Activated naive CD8-positive, alpha-beta T cell treated with anti-CD3 and anti-CD28 coated beads for 36 hours (primary cell): ENCODE results near the gene CAMK2B. TPM values are rescaled to one million over a fixed set of nuclear protein-coding genes. Genes with fewer than 3 reads are reported as not detected.
"Not testable (repeated sequence)": the region's sequence is repeated elsewhere in the genome, so short reads cannot be mapped to it uniquely, and the experiment has no call there.

Experiments used
- DNase-seq: peaks from one replicate; pipeline ENCODE4 v3.0.0; 2021
- H3K27ac Mint-ChIP-seq: one replicate; pipeline ENCODE4 v1.8.0; 2022; ENCODE audit warnings: mild to moderate bottlenecking, moderate library complexity, mixed read lengths
- H3K27me3 Mint-ChIP-seq: one replicate; pipeline ENCODE4 v1.8.0; 2022; ENCODE audit warnings: mild to moderate bottlenecking, mixed read lengths
- H3K36me3 Mint-ChIP-seq: one replicate; pipeline ENCODE4 v1.8.0; 2021; ENCODE audit warnings: mild to moderate bottlenecking, mixed read lengths
- H3K4me1 Mint-ChIP-seq: one replicate; pipeline ENCODE4 v1.8.0; 2021; ENCODE audit warnings: mixed read lengths
- H3K4me3 Mint-ChIP-seq: one replicate; pipeline ENCODE4 v1.8.0; 2022; ENCODE audit warnings: mild to moderate bottlenecking, moderate library complexity, mixed read lengths
- H3K9me3 Mint-ChIP-seq: one replicate; pipeline ENCODE4 v1.8.0; 2022; ENCODE audit warnings: mixed read lengths
- total RNA-seq, 2 experiments: library from RNA; stranded (reverse); gene quantifications; one replicate each; pipeline ENCODE4 v1.2.3, GENCODE V29; 2021

CAMK2B gene
- total RNA-seq, 2 experiments from 2014 or later: 0.62 to 0.97 TPM

- DNase-seq: no peak
- no peaks in the 10 kb centered on the region for H3K4me1 Mint-ChIP-seq
- no peak overlapping the region for H3K4me3 Mint-ChIP-seq
- no peaks in the 10 kb centered on the region for H3K9me3 Mint-ChIP-seq
- H3K36me3 Mint-ChIP-seq: peaks cover 4% of the 10 kb centered on the region
- peak overlapping the region; percentile 51 for H3K27ac Mint-ChIP-seq
- no peaks in the 10 kb centered on the region for H3K27me3 Mint-ChIP-seq
Measured at GRCh38 chr7:44213877-44214388, 111.5 kb downstream of the CAMK2B start.

- H3K4me3 Mint-ChIP-seq: no peak overlapping the region
- no peak for DNase-seq
- H3K9me3 Mint-ChIP-seq: no peaks in the 10 kb centered on the region
- peaks cover 8% of the 10 kb centered on the region for H3K36me3 Mint-ChIP-seq
- no peak overlapping the region for H3K27ac Mint-ChIP-seq
- no peaks in the 10 kb centered on the region for H3K27me3 Mint-ChIP-seq
- no peaks in the 10 kb centered on the region for H3K4me1 Mint-ChIP-seq
Measured at GRCh38 chr7:44213206-44213876, 112.1 kb downstream of the CAMK2B start.

- no peaks in the 10 kb centered on the region for H3K9me3 Mint-ChIP-seq
- no peaks in the 10 kb centered on the region for H3K27me3 Mint-ChIP-seq
- no peak overlapping the region for H3K4me3 Mint-ChIP-seq
- H3K4me1 Mint-ChIP-seq: no peaks in the 10 kb centered on the region
- peaks cover 11% of the 10 kb centered on the region for H3K36me3 Mint-ChIP-seq
- no peak overlapping the region for H3K27ac Mint-ChIP-seq
- no peak for DNase-seq
Measured at GRCh38 chr7:44212581-44213184, 112.7 kb downstream of the CAMK2B start.

- no peaks in the 10 kb centered on the region for H3K9me3 Mint-ChIP-seq
- no peak for DNase-seq
- no peaks in the 10 kb centered on the region for H3K27me3 Mint-ChIP-seq
- peaks cover 11% of the 10 kb centered on the region for H3K36me3 Mint-ChIP-seq
- no peaks in the 10 kb centered on the region for H3K4me1 Mint-ChIP-seq
- H3K27ac Mint-ChIP-seq: no peak overlapping the region
- no peak overlapping the region for H3K4me3 Mint-ChIP-seq
Measured at GRCh38 chr7:44212018-44212417, 113.4 kb downstream of the CAMK2B start.

GRCh38 chr7:44211126-44211675, 114.2 kb downstream of the CAMK2B start:
- H3K9me3 Mint-ChIP-seq: no peaks in the 10 kb centered on the region
- H3K4me3 Mint-ChIP-seq: no peak overlapping the region
- no peak for DNase-seq
- peaks cover 11% of the 10 kb centered on the region for H3K36me3 Mint-ChIP-seq
- H3K27ac Mint-ChIP-seq: no peak overlapping the region
- no peaks in the 10 kb centered on the region for H3K4me1 Mint-ChIP-seq
- H3K27me3 Mint-ChIP-seq: no peaks in the 10 kb centered on the region

GRCh38 chr7:44210107-44210506, 115.3 kb downstream of the CAMK2B start:
- peaks cover 11% of the 10 kb centered on the region for H3K36me3 Mint-ChIP-seq
- no peaks in the 10 kb centered on the region for H3K27me3 Mint-ChIP-seq
- no peak for DNase-seq
- H3K4me1 Mint-ChIP-seq: no peaks in the 10 kb centered on the region
- no peaks in the 10 kb centered on the region for H3K9me3 Mint-ChIP-seq
- no peak overlapping the region for H3K4me3 Mint-ChIP-seq
- H3K27ac Mint-ChIP-seq: no peak overlapping the region

- peaks cover 7% of the 10 kb centered on the region for H3K4me1 Mint-ChIP-seq
- no peak for DNase-seq
- no peaks in the 10 kb centered on the region for H3K9me3 Mint-ChIP-seq
- H3K36me3 Mint-ChIP-seq: peaks cover 11% of the 10 kb centered on the region
- H3K27me3 Mint-ChIP-seq: no peaks in the 10 kb centered on the region
- no peak overlapping the region for H3K27ac Mint-ChIP-seq
- no peak overlapping the region for H3K4me3 Mint-ChIP-seq
Measured at GRCh38 chr7:44208085-44208484, 117.3 kb downstream of the CAMK2B start.

GRCh38 chr7:44206008-44206407, 119.4 kb downstream of the CAMK2B start:
- Mint-ChIP-seq H3K36me3 (peaks cover 12% of the 10 kb centered on the region), H3K4me1 (peaks cover 22% of the 10 kb centered on the region), H3K4me3 (no peak overlapping the region), H3K27ac (no peak overlapping the region), H3K9me3 (no peaks in the 10 kb centered on the region), H3K27me3 (no peaks in the 10 kb centered on the region)
- no peak for DNase-seq

- no peak overlapping the region for H3K27ac Mint-ChIP-seq
- peak overlapping the region; percentile 87 for H3K4me3 Mint-ChIP-seq
- peaks cover 5% of the 10 kb centered on the region for H3K27me3 Mint-ChIP-seq
- H3K4me1 Mint-ChIP-seq: peaks cover 22% of the 10 kb centered on the region
- no peak for DNase-seq
- H3K9me3 Mint-ChIP-seq: peaks cover 2% of the 10 kb centered on the region
- H3K36me3 Mint-ChIP-seq: peaks cover 5% of the 10 kb centered on the region
Measured at GRCh38 chr7:44201813-44202212, 123.6 kb downstream of the CAMK2B start.

GRCh38 chr7:44200699-44201461, 124.5 kb downstream of the CAMK2B start, which contains the start of gene YKT6:
TSS of gene YKT6 (plus strand) at chr7:44200978. CDS start at chr7:44201136, 158 bp downstream.
- Mint-ChIP-seq H3K27ac (peak within 1 kb of the TSS; percentile 76), H3K27me3 (peaks cover 5% of the 10 kb centered on the region), H3K4me1 (peaks cover 27% of the 10 kb centered on the region), H3K9me3 (peaks cover 2% of the 10 kb centered on the region), H3K4me3 (peak within 1 kb of the TSS; percentile 87), H3K36me3 (peaks cover 5% of the 10 kb centered on the region)
- peak; percentile 96 for DNase-seq

- not testable (repeated sequence) for H3K36me3 Mint-ChIP-seq
Measured at GRCh38 chr7:44200163-44200562, 125.2 kb downstream of the CAMK2B start.

GRCh38 chr7:44197474-44197873, 127.9 kb downstream of the CAMK2B start:
- Mint-ChIP-seq H3K4me1 (peaks cover 23% of the 10 kb centered on the region), H3K36me3 (peaks cover 5% of the 10 kb centered on the region), H3K9me3 (peaks cover 2% of the 10 kb centered on the region), H3K4me3 (no peak overlapping the region), H3K27ac (no peak overlapping the region), H3K27me3 (peaks cover 9% of the 10 kb centered on the region)
- no peak for DNase-seq

More at GRCh38 chr7:44200163-44200562, 125.2 kb downstream of the CAMK2B start:
- not testable (repeated sequence) for DNase-seq, H3K9me3 Mint-ChIP-seq, H3K27me3 Mint-ChIP-seq
- Mint-ChIP-seq H3K4me3 (peak overlapping the region; percentile 77), H3K4me1 (peaks cover 28% of the 10 kb centered on the region), H3K27ac (peak overlapping the region; percentile 68)

GRCh38 chr7:44196450-44196872, 128.9 kb downstream of the CAMK2B start:
- Mint-ChIP-seq H3K9me3 (peaks cover 2% of the 10 kb centered on the region), H3K27me3 (peaks cover 9% of the 10 kb centered on the region), H3K4me1 (peaks cover 13% of the 10 kb centered on the region), H3K4me3 (no peak overlapping the region), H3K36me3 (peaks cover 4% of the 10 kb centered on the region), H3K27ac (no peak overlapping the region)
- peak; percentile 26 for DNase-seq

- Mint-ChIP-seq H3K27ac (no peak overlapping the region), H3K9me3 (peaks cover 2% of the 10 kb centered on the region), H3K4me1 (peaks cover 12% of the 10 kb centered on the region), H3K4me3 (no peak overlapping the region), H3K36me3 (peaks cover 4% of the 10 kb centered on the region), H3K27me3 (peaks cover 9% of the 10 kb centered on the region)
- DNase-seq: no peak
Measured at GRCh38 chr7:44195889-44196288, 129.5 kb downstream of the CAMK2B start.
